22Rv1 (cell line): ENCODE measurements around the gene CEP120.

Source experiments
- ZFX ChIP-seq: fragments of 450-650 bp; IDR thresholded peaks from 2 replicates; pipeline ENCODE4 v1.6.1; 2017; ENCODE audit warnings: antibody characterized with exemption, borderline replicate concordance
- TF ChIP-seq, protein P1 (sequence below): fragments of 450-650 bp; IDR thresholded peaks from 2 replicates; pipeline ENCODE4 v1.5.1; 2017; ENCODE audit warnings: mild to moderate bottlenecking

DNA sequence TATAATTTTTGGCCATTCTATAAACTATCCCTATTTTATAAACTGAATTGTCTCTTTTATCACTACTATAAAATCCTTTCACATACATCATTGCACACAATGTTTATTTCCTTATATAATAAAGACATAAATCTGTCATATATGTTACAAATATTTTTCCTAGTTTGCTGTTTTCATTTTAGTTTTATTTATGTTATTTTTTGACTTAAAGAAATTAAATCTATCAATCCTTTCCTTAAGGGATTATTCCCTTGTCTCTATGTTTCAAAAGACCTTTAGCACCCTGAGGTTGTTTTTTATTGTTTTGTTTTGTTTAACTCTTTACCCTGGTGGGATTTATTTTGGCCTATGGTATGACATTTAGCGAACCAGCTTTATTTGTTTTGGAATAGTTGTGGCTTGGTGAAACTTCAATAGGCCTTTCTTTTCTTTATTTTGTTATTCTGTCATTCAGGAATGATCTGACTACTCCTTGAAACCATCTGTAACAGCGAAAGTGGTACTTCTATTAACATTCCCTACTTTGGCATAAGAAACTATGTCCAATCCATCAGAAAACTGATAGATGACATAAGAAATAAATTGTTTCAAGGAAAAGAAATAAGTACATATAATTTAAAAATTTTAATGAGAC, 125.9 kb downstream of the CEP120 start:
- TF ChIP-seq, protein P1, sequence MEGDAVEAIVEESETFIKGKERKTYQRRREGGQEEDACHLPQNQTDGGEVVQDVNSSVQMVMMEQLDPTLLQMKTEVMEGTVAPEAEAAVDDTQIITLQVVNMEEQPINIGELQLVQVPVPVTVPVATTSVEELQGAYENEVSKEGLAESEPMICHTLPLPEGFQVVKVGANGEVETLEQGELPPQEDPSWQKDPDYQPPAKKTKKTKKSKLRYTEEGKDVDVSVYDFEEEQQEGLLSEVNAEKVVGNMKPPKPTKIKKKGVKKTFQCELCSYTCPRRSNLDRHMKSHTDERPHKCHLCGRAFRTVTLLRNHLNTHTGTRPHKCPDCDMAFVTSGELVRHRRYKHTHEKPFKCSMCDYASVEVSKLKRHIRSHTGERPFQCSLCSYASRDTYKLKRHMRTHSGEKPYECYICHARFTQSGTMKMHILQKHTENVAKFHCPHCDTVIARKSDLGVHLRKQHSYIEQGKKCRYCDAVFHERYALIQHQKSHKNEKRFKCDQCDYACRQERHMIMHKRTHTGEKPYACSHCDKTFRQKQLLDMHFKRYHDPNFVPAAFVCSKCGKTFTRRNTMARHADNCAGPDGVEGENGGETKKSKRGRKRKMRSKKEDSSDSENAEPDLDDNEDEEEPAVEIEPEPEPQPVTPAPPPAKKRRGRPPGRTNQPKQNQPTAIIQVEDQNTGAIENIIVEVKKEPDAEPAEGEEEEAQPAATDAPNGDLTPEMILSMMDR: no peak
- no peak for TF ChIP-seq ZFX
